Stimulated activated CD4-positive, alpha-beta T cell treated with anti-CD3 and anti-CD28 coated beads, Interleukin-1b, Interleukin-23, amount 100 ng/mL, for 4 hours (primary cell): ENCODE data around the gene SLC45A3.
A peak's percentile ranks its signal among the peaks of the same experiment; 100 is the strongest.
"Not testable (repeated sequence)": the region's sequence is repeated elsewhere in the genome, so short reads cannot be mapped to it uniquely, and the experiment has no call there.

Source experiments
- DNase-seq, 2 donors: peaks; one replicate each; pipeline ENCODE4 v3.0.0-alpha.2; 2020; ENCODE audit warnings: low read depth in 2 of 2

SLC45A3 gene

GRCh38 chr1:205680073-205680851, at the start of gene SLC45A3:
TSS of gene SLC45A3 (minus strand) at chr1:205680509. CDS start at chr1:205664656, 15,853 bp downstream.
- peak; percentile 36 to 50 for DNase-seq

- DNase-seq: no peak
Observed at GRCh38 chr1:205726619-205727125, 46.4 kb upstream of the SLC45A3 start.

- no peak for DNase-seq
Observed at GRCh38 chr1:205725514-205725913, 45.2 kb upstream of the SLC45A3 start.

GRCh38 chr1:205720740-205721139, 40.4 kb upstream of the SLC45A3 start:
- not testable (repeated sequence) for DNase-seq

GRCh38 chr1:205719762-205720161, 39.5 kb upstream of the SLC45A3 start:
- no peak for DNase-seq

GRCh38 chr1:205719015-205719414, 38.7 kb upstream of the SLC45A3 start:
- no peak for DNase-seq

GRCh38 chr1:205716371-205717132, 36.2 kb upstream of the SLC45A3 start:
- DNase-seq: no peak

GRCh38 chr1:205715628-205716027, 35.3 kb upstream of the SLC45A3 start:
- no peak for DNase-seq

- no peak for DNase-seq
Observed at GRCh38 chr1:205714906-205715246, 34.6 kb upstream of the SLC45A3 start.

GRCh38 chr1:205714190-205714905, 34.0 kb upstream of the SLC45A3 start:
- DNase-seq: no peak

- peak in 1 of 2 donors; percentile 73 for DNase-seq
Observed at GRCh38 chr1:205711105-205712048, 31.1 kb upstream of the SLC45A3 start.

- no peak for DNase-seq
Observed at GRCh38 chr1:205710201-205711062, 30.1 kb upstream of the SLC45A3 start.

GRCh38 chr1:205709640-205710039, 29.3 kb upstream of the SLC45A3 start:
- no peak for DNase-seq

- no peak for DNase-seq
Observed at GRCh38 chr1:205709059-205709398, 28.7 kb upstream of the SLC45A3 start.

- DNase-seq: no peak
Observed at GRCh38 chr1:205706601-205707502, 26.5 kb upstream of the SLC45A3 start.

GRCh38 chr1:205704903-205705302, 24.6 kb upstream of the SLC45A3 start:
- no peak for DNase-seq

GRCh38 chr1:205703072-205703471, 22.8 kb upstream of the SLC45A3 start:
- no peak for DNase-seq

GRCh38 chr1:205701891-205702290, 21.6 kb upstream of the SLC45A3 start:
- no peak for DNase-seq

- no peak for DNase-seq
Observed at GRCh38 chr1:205701420-205701819, 21.1 kb upstream of the SLC45A3 start.
